IPS-15b (cell line): Measurements from ENCODE around the gene ACE.
"Not testable (repeated sequence)": the region's sequence is repeated elsewhere in the genome, so short reads cannot be mapped to it uniquely, and the experiment has no call there.

Experiments used
- H3K27me3 ChIP-seq: one replicate; pipeline ENCODE4 v1.6.1; 2013; ENCODE audit warnings: low read length; ENCODE audit not compliant: control insufficient read depth, insufficient read depth
- H3K36me3 ChIP-seq: one replicate; pipeline ENCODE4 v1.6.1; 2013; ENCODE audit warnings: low read length; ENCODE audit not compliant: control insufficient read depth, insufficient read depth
- H3K4me1 ChIP-seq: one replicate; pipeline ENCODE4 v1.6.1; 2013; ENCODE audit warnings: mild to moderate bottlenecking, low read length; ENCODE audit not compliant: control insufficient read depth, insufficient read depth
- H3K4me3 ChIP-seq: one replicate; pipeline ENCODE4 v1.5.1; 2013; ENCODE audit warnings: low read depth, low read length
- H3K9ac ChIP-seq: one replicate; pipeline ENCODE4 v1.6.1; 2013; ENCODE audit warnings: low read depth, mild to moderate bottlenecking, low read length
- H3K9me3 ChIP-seq: one replicate; pipeline ENCODE4 v1.6.1; 2013; ENCODE audit warnings: mild to moderate bottlenecking, low read length; ENCODE audit not compliant: control insufficient read depth, insufficient read depth

ACE gene

DNA sequence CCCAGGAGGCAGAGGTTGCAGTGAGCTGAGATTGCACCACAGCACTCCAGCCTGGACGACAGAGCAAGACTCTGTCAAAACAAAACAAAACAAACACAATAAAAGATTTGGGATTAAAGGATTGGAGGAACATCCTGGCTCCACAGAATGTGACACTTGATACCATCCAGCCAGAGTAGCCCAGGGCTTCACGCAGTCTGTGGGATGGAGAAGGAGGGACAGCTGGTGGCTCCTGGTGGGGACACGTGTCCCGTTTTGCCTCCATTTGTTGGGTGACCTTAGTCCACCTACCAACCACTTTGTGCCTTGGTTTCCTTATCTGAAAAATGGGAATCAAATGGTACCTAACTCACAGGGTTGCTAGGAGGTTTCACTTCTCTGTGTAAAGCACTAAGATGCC lies 18.4 kb upstream of the ACE start:
- no peaks in the 10 kb centered on the region for H3K36me3 ChIP-seq
- no peaks in the 10 kb centered on the region for H3K4me1 ChIP-seq
- no peak overlapping the region for H3K4me3 ChIP-seq

DNA sequence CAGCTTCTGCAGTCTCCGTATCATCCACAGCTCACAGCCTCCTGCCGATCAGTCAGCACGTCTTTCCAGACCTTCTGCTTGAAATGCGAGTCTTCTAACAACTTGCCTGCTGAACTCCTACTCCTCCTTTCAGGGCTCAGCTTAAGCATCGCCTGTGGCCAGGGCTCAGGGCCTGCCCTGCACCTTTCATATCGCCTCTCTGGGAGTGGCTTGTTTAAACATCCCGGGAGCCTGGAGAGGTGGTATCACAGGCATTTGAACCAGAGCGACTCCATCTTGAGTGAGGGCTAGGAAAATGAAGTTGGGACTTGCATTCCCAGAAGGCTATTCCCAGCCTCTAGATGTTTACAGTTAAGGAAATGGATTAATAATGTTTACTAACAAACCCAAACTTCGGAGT lies 16.8 kb upstream of the ACE start:
- Histone ChIP-seq H3K36me3 (no peaks in the 10 kb centered on the region), H3K9me3 (no peaks in the 10 kb centered on the region), H3K4me1 (no peaks in the 10 kb centered on the region), H3K9ac (no peak overlapping the region), H3K27me3 (no peaks in the 10 kb centered on the region), H3K4me3 (no peak overlapping the region)

More for the DNA sequence above, 18.4 kb upstream of the ACE start:
- Histone ChIP-seq H3K9ac (no peak overlapping the region), H3K9me3 (no peaks in the 10 kb centered on the region), H3K27me3 (no peaks in the 10 kb centered on the region)

DNA sequence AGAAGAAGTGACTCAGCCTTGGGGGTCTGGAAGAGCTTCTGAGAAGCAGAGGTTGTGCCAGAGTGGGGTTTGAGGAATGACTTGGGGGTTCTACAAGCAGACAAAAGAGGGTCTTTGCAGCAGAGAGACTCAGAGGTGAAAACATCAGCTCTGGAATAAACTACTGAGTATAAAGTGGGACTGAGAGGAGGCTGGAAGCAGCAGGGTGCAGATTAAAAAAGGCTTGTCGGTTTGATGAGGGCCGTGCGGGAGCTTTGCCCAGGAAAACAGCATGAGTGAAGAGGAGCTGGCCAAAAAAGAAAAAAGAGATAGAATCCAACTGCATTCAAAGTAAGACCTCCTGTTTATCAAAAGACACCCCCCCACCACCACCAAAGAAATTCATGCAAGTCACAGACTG lies 13.1 kb upstream of the ACE start:
- Histone ChIP-seq H3K4me3 (no peak overlapping the region), H3K36me3 (no peaks in the 10 kb centered on the region), H3K27me3 (no peaks in the 10 kb centered on the region), H3K4me1 (no peaks in the 10 kb centered on the region), H3K9ac (no peak overlapping the region), H3K9me3 (no peaks in the 10 kb centered on the region)

DNA sequence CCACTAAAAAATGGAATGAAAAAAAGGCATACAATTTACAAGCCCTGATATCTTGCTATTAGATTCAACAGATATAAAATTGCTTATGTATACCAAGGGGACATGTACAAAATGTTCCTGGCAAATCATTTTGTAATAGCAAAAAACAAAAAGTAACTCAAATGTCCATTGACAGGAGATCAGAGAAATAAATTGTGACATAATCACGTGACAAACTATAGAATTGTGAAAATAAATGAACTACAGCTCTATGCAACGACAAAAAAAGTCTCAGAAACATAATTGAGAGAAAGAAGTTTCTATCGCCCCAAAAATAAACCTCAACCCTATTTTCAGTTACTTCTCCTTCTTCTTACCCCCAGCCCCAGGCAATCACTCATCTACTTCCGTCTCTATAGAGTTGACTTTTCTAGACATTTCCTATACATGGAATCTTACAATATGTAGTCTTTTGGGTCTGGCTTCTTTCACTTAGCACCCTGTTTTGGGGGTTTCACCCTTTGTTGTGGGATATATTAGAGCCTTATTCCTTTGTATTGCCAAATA lies 12.1 kb upstream of the ACE start:
- no peaks in the 10 kb centered on the region for H3K36me3 ChIP-seq
- no peaks in the 10 kb centered on the region for H3K9me3 ChIP-seq
- no peak overlapping the region for H3K4me3 ChIP-seq
- H3K9ac ChIP-seq = no peak overlapping the region
- H3K27me3 ChIP-seq = no peaks in the 10 kb centered on the region
- no peaks in the 10 kb centered on the region for H3K4me1 ChIP-seq

- H3K27me3 ChIP-seq, H3K9me3 ChIP-seq, H3K36me3 ChIP-seq, H3K9ac ChIP-seq, H3K4me1 ChIP-seq, H3K4me3 ChIP-seq: not testable (repeated sequence)
Measured at GRCh38 chr17:63468099-63468498, 8.8 kb upstream of the ACE start.

- no peaks in the 10 kb centered on the region for H3K36me3 ChIP-seq
- peaks cover 17% of the 10 kb centered on the region for H3K4me1 ChIP-seq
- H3K27me3 ChIP-seq = peaks cover 17% of the 10 kb centered on the region
- no peak overlapping the region for H3K4me3 ChIP-seq
- H3K9ac ChIP-seq = no peak overlapping the region
- no peaks in the 10 kb centered on the region for H3K9me3 ChIP-seq
Measured at GRCh38 chr17:63474174-63474573, 2.7 kb upstream of the ACE start.

GRCh38 chr17:63474586-63475460 lies 2.0 kb upstream of the ACE start:
- peaks cover 17% of the 10 kb centered on the region for H3K27me3 ChIP-seq
- peaks cover 17% of the 10 kb centered on the region for H3K4me1 ChIP-seq
- H3K9ac ChIP-seq = no peak overlapping the region
- no peaks in the 10 kb centered on the region for H3K9me3 ChIP-seq
- no peaks in the 10 kb centered on the region for H3K36me3 ChIP-seq
- no peak overlapping the region for H3K4me3 ChIP-seq

DNA sequence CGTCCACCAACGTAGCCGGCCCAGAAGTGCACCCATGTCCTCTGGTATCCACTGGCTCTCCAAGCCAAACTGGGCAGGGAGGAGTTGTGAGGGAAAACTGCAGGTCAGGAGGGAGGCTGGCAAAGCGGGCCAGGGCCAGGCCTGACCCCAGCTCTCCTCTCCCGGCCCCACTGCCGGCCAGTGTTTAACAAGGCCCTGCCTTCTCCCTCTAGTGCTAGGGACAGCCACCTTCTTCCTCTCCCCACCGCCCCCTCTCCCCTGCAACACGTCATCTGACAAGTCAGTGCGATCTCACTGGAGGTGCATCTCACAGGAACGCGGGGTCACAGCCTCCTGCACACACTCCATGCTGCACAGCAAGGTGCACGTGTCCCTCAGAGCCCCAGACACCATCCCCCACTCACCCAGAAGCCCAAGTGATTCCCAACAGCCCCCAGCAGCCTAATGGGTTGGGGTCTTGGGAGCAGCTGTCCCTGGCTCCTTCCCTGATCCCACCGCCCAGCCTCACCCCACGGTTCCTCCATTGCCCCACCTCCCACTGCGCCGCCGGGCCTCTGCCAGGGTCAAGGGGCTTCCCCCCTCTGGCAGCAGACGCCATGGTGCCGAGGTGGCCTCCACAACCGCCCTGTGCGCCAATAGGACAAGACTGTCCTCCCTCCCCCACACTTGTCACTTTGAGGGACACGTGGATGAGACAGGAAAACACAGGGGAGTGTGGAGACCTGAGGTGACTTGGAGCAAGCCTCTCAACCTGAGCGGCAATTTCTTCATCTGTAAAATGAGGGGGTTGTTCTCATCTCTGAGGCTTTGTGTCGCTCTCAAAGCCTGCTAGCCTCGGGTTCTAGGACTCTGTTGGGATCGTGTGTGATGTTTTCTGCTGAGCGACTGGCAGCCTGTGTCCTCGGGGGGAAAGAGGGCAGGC lies 1.1 kb upstream of the ACE start:
- no peaks in the 10 kb centered on the region for H3K36me3 ChIP-seq
- peaks cover 17% of the 10 kb centered on the region for H3K27me3 ChIP-seq
- no peak overlapping the region for H3K9ac ChIP-seq
- peaks cover 17% of the 10 kb centered on the region for H3K4me1 ChIP-seq
- H3K9me3 ChIP-seq = no peaks in the 10 kb centered on the region
- peak overlapping the region; percentile 53 for H3K4me3 ChIP-seq

DNA sequence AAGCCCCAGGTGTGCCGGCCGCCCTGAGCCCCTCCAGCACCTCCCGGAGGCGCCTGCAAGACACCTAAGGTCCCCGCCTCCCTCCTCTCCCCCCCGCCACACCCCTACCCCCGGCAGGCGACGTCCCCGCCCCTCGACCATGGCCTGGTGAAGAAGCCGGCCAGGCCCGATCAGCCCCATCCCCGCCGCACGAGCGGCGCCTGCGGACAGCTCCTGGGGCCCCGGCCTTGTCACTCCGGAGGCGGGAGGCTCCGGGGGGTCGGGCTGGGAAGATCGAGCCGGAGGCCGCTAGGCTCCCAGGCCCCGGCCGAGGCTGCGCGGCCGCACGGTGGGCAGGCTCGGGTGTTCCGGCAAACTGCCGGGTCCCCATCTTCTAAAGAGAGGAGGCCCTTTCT lies 405 bp upstream of the ACE start:
- Histone ChIP-seq H3K9me3 (no peaks in the 10 kb centered on the region), H3K36me3 (no peaks in the 10 kb centered on the region), H3K4me3 (peak overlapping the region; percentile 53), H3K27me3 (peaks cover 17% of the 10 kb centered on the region), H3K4me1 (peaks cover 17% of the 10 kb centered on the region), H3K9ac (no peak overlapping the region)

GRCh38 chr17:63477480-63478440 lies 899 bp downstream of the ACE start:
- Histone ChIP-seq H3K4me3 (peak overlapping the region; percentile 73), H3K9ac (no peak overlapping the region), H3K4me1 (peaks cover 17% of the 10 kb centered on the region)

More at GRCh38 chr17:63477480-63478440, 899 bp downstream of the ACE start:
- Histone ChIP-seq H3K27me3 (peaks cover 17% of the 10 kb centered on the region), H3K9me3 (no peaks in the 10 kb centered on the region), H3K36me3 (no peaks in the 10 kb centered on the region)
